GM12878 (cell line): Measurements from ENCODE around the gene SLC12A5. TPM values are rescaled to one million over a fixed set of nuclear protein-coding genes. Genes with fewer than 3 reads are reported as not detected.

Experiments
- ATF3 ChIP-seq: IDR thresholded peaks from 2 replicates; pipeline ENCODE4 v1.6.1; 2011; ENCODE audit warnings: low read depth, mild to moderate bottlenecking, low read length, moderate library complexity, borderline replicate concordance; ENCODE audit errors: extremely low read depth
- CBX5 ChIP-seq: sonication (generic); IDR thresholded peaks from 2 replicates; pipeline ENCODE4 v1.6.1; 2016; ENCODE audit warnings: low read depth, moderate library complexity, mild to moderate bottlenecking, inconsistent platforms
- CEBPZ ChIP-seq: fragments of 150-350 bp; IDR thresholded peaks from 2 replicates; pipeline ENCODE4 v1.6.1; 2016; ENCODE audit warnings: low read depth, low read length
- CHD2 ChIP-seq: IDR thresholded peaks from 2 replicates; pipeline ENCODE4 v1.6.1; 2011; ENCODE audit warnings: low read depth, low read length, improper control_type of control experiment, borderline replicate concordance
- ETV6 ChIP-seq, 2 experiments: fragments of 450-650 bp in 1 of 2; IDR thresholded peaks in 1 of 2; conservative IDR thresholded peaks in 1 of 2; 2 replicates each; pipeline ENCODE4 v1.6.1; 2014; ENCODE audit warnings: antibody characterized with exemption in 1 of 2, borderline replicate concordance in 1 of 2, low read depth in 1 of 2, mild to moderate bottlenecking in 1 of 2, moderate library complexity in 1 of 2
- EZH2 ChIP-seq: IDR thresholded peaks from 2 replicates; pipeline ENCODE4 v1.6.1; 2012; ENCODE audit warnings: low read depth, mild to moderate bottlenecking, control low read depth, inconsistent platforms, low read length, borderline replicate concordance; ENCODE audit not compliant: control insufficient read depth
- NFXL1 ChIP-seq: fragments of 450-650 bp; IDR thresholded peaks from 2 replicates; pipeline ENCODE4 v1.6.1; 2017; ENCODE audit warnings: antibody characterized with exemption, mild to moderate bottlenecking, borderline replicate concordance
- PBX3 ChIP-seq: IDR thresholded peaks from 2 replicates; pipeline ENCODE4 v1.6.1; 2011; ENCODE audit warnings: mild to moderate bottlenecking, low read depth, low read length, moderate library complexity; ENCODE audit not compliant: insufficient replicate concordance
- POU2F2 ChIP-seq: IDR thresholded peaks from 3 replicates; pipeline ENCODE4 v1.6.1; 2011; ENCODE audit warnings: low read depth, mild to moderate bottlenecking, low read length, borderline replicate concordance
- RB1 ChIP-seq: fragments of 450-650 bp; formaldehyde crosslinking; IDR thresholded peaks from 2 replicates; pipeline ENCODE4 v1.6.1; 2017; ENCODE audit warnings: mild to moderate bottlenecking, borderline replicate concordance
- SMAD5 ChIP-seq: IDR thresholded peaks from 2 replicates; pipeline ENCODE4 v1.6.1; 2016; ENCODE audit warnings: antibody characterized with exemption, low read depth
- SMC3 ChIP-seq: IDR thresholded peaks from 2 replicates; pipeline ENCODE4 v1.6.1; 2011; ENCODE audit warnings: low read length, improper control_type of control experiment, borderline replicate concordance
- SUPT20H ChIP-seq: IDR thresholded peaks from 2 replicates; pipeline ENCODE4 v1.6.1; 2011; ENCODE audit warnings: low read depth, mild to moderate bottlenecking, low read length, moderate library complexity, borderline replicate concordance; ENCODE audit not compliant: control insufficient read depth
- SUZ12 ChIP-seq: fragments of 200-600 bp; sonication (generic); IDR thresholded peaks from one replicate; pipeline ENCODE4 v1.6.1; 2018; ENCODE audit warnings: antibody characterized with exemption, mild to moderate bottlenecking; ENCODE audit not compliant: unreplicated experiment
- TARDBP ChIP-seq: IDR thresholded peaks from 2 replicates; pipeline ENCODE4 v1.6.1; 2016; ENCODE audit warnings: borderline replicate concordance
- TBL1XR1 ChIP-seq: IDR thresholded peaks from 2 replicates; pipeline ENCODE4 v1.6.1; 2012; ENCODE audit warnings: low read depth, low read length, improper control_type of control experiment
- ZNF274 ChIP-seq: IDR thresholded peaks from one replicate; pipeline ENCODE4 v1.8.0; 2011; ENCODE audit not compliant: insufficient read length, insufficient read depth
- polyA plus RNA-seq, 11 experiments: library from polyadenylated mRNA; depleted of rRNA in 4 of 11; unstranded in 6 of 11; stranded (reverse) in 5 of 11; fragments of >200 nt; fragmentation: Nextera tagmentation in 4 of 11; fragmentation: Illumina TruSeq in 1 of 11; extraction: Ambion mirVana in 4 of 11; extraction: Trizol in 1 of 11; gene quantifications; 1 replicate in 1 of 11; 2 replicates in 10 of 11; pipeline versions ENCODE4 v1.2.1 to v1.2.3, GENCODE V29; 2011 to 2016; ENCODE audit warnings: inconsistent platforms in 2 of 11, missing spikeins in 2 of 11, low read depth in 1 of 11
- total RNA-seq, 4 experiments: library from RNA; depleted of rRNA in 3 of 4; stranded (reverse); fragments of >200 nt in 3 of 4; fragmentation: Illumina TruSeq in 1 of 4; extraction: Trizol in 1 of 4; gene quantifications; 2 replicates each; pipeline versions ENCODE4 v1.2.1 to v1.2.3, GENCODE V29; 2013 to 2021

Gene SLC12A5
- total and polyA plus RNA-seq, 10 of the 15 experiments (the other 5 are each of a cell fraction or from before 2014, with no cell fraction given): 0.26 to 2.7 (median 1.2) TPM

- TF ChIP-seq SMC3 (peak; percentile 66), SMAD5 (no peak), ETV6 (conservative IDR thresholded peaks at IDR 0.05 in 1 of 2, IDR thresholded peaks at IDR 0.05 in 1 of 2; ENCODE audit: borderline replicate concordance in 1 of 2, low read depth in 1 of 2) (no peak), POU2F2 (no peak), CHD2 (no peak), ATF3 (no peak), EZH2 (no peak), NFXL1 (peak; percentile 99), CBX5 (no peak), TARDBP (no peak), RB1 (no peak), CEBPZ (no peak), TBL1XR1 (no peak), ZNF274 (no peak), SUZ12 (no peak), PBX3 (no peak), SUPT20H (no peak)
- TF ChIP-seq, all 136 proteins: peak for 6
Observed at GRCh38 chr20:46022411-46023147, 6.4 kb upstream of the SLC12A5 start (continued).
